PC-9 (cell line): ENCODE data around the gene CPSF4L. TPM values are rescaled to one million over a fixed set of nuclear protein-coding genes. Genes with fewer than 3 reads are reported as not detected.
A peak's percentile ranks its signal among the peaks of the same experiment; 100 is the strongest.

ENCODE experiments used
- BruUV-seq: library from RNA; stranded (reverse); fragments of 400-500 nt; replicated peaks from 2 replicates; lab custom pipeline; 2021; lab: Mats Ljungman, UMichigan
- CTCF ChIA-PET: fragments of 300-600 bp; sonication (Branson Sonifier 250); formaldehyde crosslinking; loops from one replicate; lab custom pipeline; 2022; ENCODE audit warnings: antibody characterized with exemption; lab: Charles Lee
- POLR2A ChIA-PET: fragments of 300-600 bp; sonication (Branson Sonifier 250); formaldehyde crosslinking; loops from one replicate; lab custom pipeline; 2022; ENCODE audit warnings: antibody characterized with exemption; ENCODE audit not compliant: unreplicated experiment; lab: Charles Lee
- DNase-seq, 2 experiments: peaks; one replicate each; pipeline versions ENCODE4 v3.0.0 to v3.0.0-alpha.2; 2015 to 2022; ENCODE audit warnings: mixed read lengths in 1 of 2
- H2AFZ ChIP-seq: fragments of 200-600 bp; sonication (generic); 2 replicates; pipeline ENCODE4 v1.8.1; 2017; ENCODE audit warnings: antibody characterized with exemption
- H3F3A ChIP-seq: fragments of 200-600 bp; sonication (generic); 2 replicates; pipeline ENCODE4 v1.8.1; 2017; ENCODE audit warnings: antibody characterized with exemption, mild to moderate bottlenecking, low read depth; ENCODE audit not compliant: insufficient read depth
- H3K27ac ChIP-seq: fragments of 200-600 bp; sonication (generic); 2 replicates; pipeline ENCODE4 v1.6.1; 2016; ENCODE audit warnings: mixed run types
- H3K27me3 ChIP-seq: fragments of 200-600 bp; sonication (generic); 2 replicates; pipeline ENCODE4 v1.6.1; 2016; ENCODE audit warnings: low read depth, mixed run types; ENCODE audit not compliant: insufficient read depth
- H3K36me3 ChIP-seq: fragments of 200-600 bp; sonication (generic); 2 replicates; pipeline ENCODE4 v1.6.1; 2016; ENCODE audit warnings: low read depth, mixed run types
- H3K4me1 ChIP-seq: fragments of 200-600 bp; sonication (generic); replicated peaks from 2 replicates; pipeline ENCODE4 v1.6.1; 2016; ENCODE audit warnings: mixed run types; ENCODE audit not compliant: insufficient read depth
- H3K4me2 ChIP-seq: fragments of 200-600 bp; sonication (generic); 2 replicates; pipeline ENCODE4 v1.6.1; 2017; ENCODE audit warnings: mixed run types
- H3K4me3 ChIP-seq: fragments of 200-600 bp; sonication (generic); 2 replicates; pipeline ENCODE4 v1.6.1; 2016; ENCODE audit warnings: mixed run types
- H3K79me2 ChIP-seq: fragments of 200-600 bp; sonication (generic); 2 replicates; pipeline ENCODE4 v1.6.1; 2017; ENCODE audit warnings: low read depth, mixed run types
- H3K9me2 ChIP-seq: fragments of 200-600 bp; sonication (generic); 2 replicates; pipeline ENCODE4 v1.8.1; 2017; ENCODE audit warnings: mild to moderate bottlenecking; ENCODE audit not compliant: insufficient read depth
- H3K9me3 ChIP-seq: fragments of 200-600 bp; sonication (generic); 2 replicates; pipeline ENCODE4 v1.8.1; 2016; ENCODE audit warnings: low read depth; ENCODE audit not compliant: insufficient read depth
- H4K20me1 ChIP-seq: fragments of 200-600 bp; sonication (generic); 2 replicates; pipeline ENCODE4 v1.8.1; 2017; ENCODE audit not compliant: insufficient read depth
- CTCF ChIP-seq: fragments of 200-600 bp; sonication (generic); conservative IDR thresholded peaks from 2 replicates; pipeline ENCODE4 v1.6.1; 2017; ENCODE audit warnings: mixed run types, antibody characterized with exemption, mild to moderate bottlenecking, moderate library complexity
- EZH2 ChIP-seq: fragments of 200-600 bp; sonication (generic); IDR thresholded peaks from 2 replicates; pipeline ENCODE4 v1.8.0; 2017; ENCODE audit warnings: antibody characterized with exemption, low read depth
- intact Hi-C: fragments of 100-400 bp; cut with micrococcal nuclease; formaldehyde crosslinking; loops from one replicate; pipeline ENCODE4 v1.10.0; 2022; ENCODE audit not compliant: unreplicated experiment
- total RNA-seq: library from RNA; stranded (reverse); gene quantifications from 2 replicates; pipeline ENCODE4 v1.2.3, GENCODE V29; 2021

CPSF4L gene
- total RNA-seq, 1 experiment from 2014 or later, result 0.52 TPM

GRCh38 chr17:73211745-73212144 is 49.9 kb downstream of the CPSF4L start:
- no TSS peak for BruUV-seq
- Histone ChIP-seq H3K4me2 (no peak overlapping the region), H3K27me3 (no peaks in the 10 kb centered on the region), H2AFZ (no peak overlapping the region), H3K36me3 (peaks cover 28% of the 10 kb centered on the region), H3F3A (peaks cover 25% of the 10 kb centered on the region), H3K4me1 (no peaks in the 10 kb centered on the region), H3K27ac (no peak overlapping the region), H4K20me1 (peaks cover 25% of the 10 kb centered on the region), H3K9me2 (no peaks in the 10 kb centered on the region), H3K9me3 (no peaks in the 10 kb centered on the region), H3K4me3 (no peak overlapping the region), H3K79me2 (peaks cover 6% of the 10 kb centered on the region)
- TF ChIP-seq CTCF (no peak), EZH2 (no peak)
- POLR2A ChIA-PET, result no interaction called here
- CTCF ChIA-PET, result no interaction called here
- no peak for DNase-seq
- intact Hi-C loops, result no loop called here

GRCh38 chr17:73210002-73210678 is 51.5 kb downstream of the CPSF4L start:
- Histone ChIP-seq H3K27me3 (no peaks in the 10 kb centered on the region), H3K79me2 (peaks cover 6% of the 10 kb centered on the region), H2AFZ (no peak overlapping the region), H3K36me3 (peaks cover 28% of the 10 kb centered on the region), H4K20me1 (peaks cover 25% of the 10 kb centered on the region), H3K4me1 (no peaks in the 10 kb centered on the region), H3K9me2 (no peaks in the 10 kb centered on the region), H3K4me3 (no peak overlapping the region), H3K9me3 (no peaks in the 10 kb centered on the region), H3K27ac (no peak overlapping the region), H3K4me2 (no peak overlapping the region), H3F3A (peaks cover 25% of the 10 kb centered on the region)
- POLR2A ChIA-PET, result no interaction called here
- CTCF ChIA-PET, result no interaction called here
- no peak for DNase-seq
- no peak for TF ChIP-seq EZH2
- TF ChIP-seq CTCF, result peak; percentile 69
- intact Hi-C loops, result no loop called here
- BruUV-seq, result no TSS peak

GRCh38 chr17:73209436-73209835 is 52.2 kb downstream of the CPSF4L start:
- Histone ChIP-seq H3K27me3 (no peaks in the 10 kb centered on the region), H3K9me2 (no peaks in the 10 kb centered on the region), H3F3A (peaks cover 25% of the 10 kb centered on the region), H2AFZ (no peak overlapping the region), H3K4me3 (no peak overlapping the region), H3K79me2 (peaks cover 6% of the 10 kb centered on the region), H4K20me1 (peaks cover 25% of the 10 kb centered on the region), H3K4me2 (no peak overlapping the region), H3K4me1 (no peaks in the 10 kb centered on the region), H3K36me3 (peaks cover 28% of the 10 kb centered on the region), H3K9me3 (no peaks in the 10 kb centered on the region), H3K27ac (no peak overlapping the region)
- POLR2A ChIA-PET, result no interaction called here
- no TSS peak for BruUV-seq
- CTCF ChIA-PET, result no interaction called here
- intact Hi-C loops, result no loop called here
- DNase-seq, result no peak
- TF ChIP-seq CTCF, result no peak
- no peak for TF ChIP-seq EZH2
